OCI-LY7 (cell line): ENCODE results near the gene NFKB2. TPM values are rescaled to one million over a fixed set of nuclear protein-coding genes. Genes with fewer than 3 reads are reported as not detected.
A peak's percentile ranks its signal among the peaks of the same experiment; 100 is the strongest.

ENCODE experiments used
- BruUV-seq: library from RNA; stranded (reverse); fragments of 400-500 nt; replicated peaks from 2 replicates; lab custom pipeline; 2021; lab: Mats Ljungman, UMichigan
- CTCF ChIA-PET: fragments of 300-600 bp; sonication (Branson Sonifier 250); formaldehyde crosslinking; loops from one replicate; lab custom pipeline; 2022; ENCODE audit warnings: antibody characterized with exemption; ENCODE audit not compliant: unreplicated experiment; lab: Charles Lee
- POLR2A ChIA-PET: fragments of 300-600 bp; sonication (Branson Sonifier 250); formaldehyde crosslinking; loops from one replicate; lab custom pipeline; 2022; ENCODE audit warnings: antibody characterized with exemption; lab: Charles Lee
- DNase-seq: peaks from one replicate; pipeline ENCODE4 v3.0.0-alpha.2; 2015; ENCODE audit warnings: low spot score
- H2AFZ ChIP-seq: fragments of 200-600 bp; sonication (generic), shearing (Covaris generic); 2 replicates; pipeline ENCODE4 v1.6.1; 2014; ENCODE audit warnings: mild to moderate bottlenecking, antibody characterized with exemption, low read length, moderate library complexity
- H3K27ac ChIP-seq: fragments of 200-600 bp; sonication (generic); 2 replicates; pipeline ENCODE4 v1.5.1; 2014; ENCODE audit warnings: mixed run types, low read depth, mild to moderate bottlenecking, moderate library complexity, low read length, inconsistent platforms; ENCODE audit not compliant: poor library complexity, severe bottlenecking
- H3K36me3 ChIP-seq: fragments of 200-600 bp; sonication (generic); 2 replicates; pipeline ENCODE4 v1.6.1; 2014; ENCODE audit warnings: mild to moderate bottlenecking, antibody characterized with exemption, low read length, moderate library complexity, mixed read lengths; ENCODE audit not compliant: insufficient read depth
- H3K4me1 ChIP-seq: fragments of 200-600 bp; sonication (generic); 2 replicates; pipeline ENCODE4 v1.5.1; 2014; ENCODE audit warnings: mild to moderate bottlenecking, low read length; ENCODE audit not compliant: insufficient read depth, poor library complexity, severe bottlenecking
- H3K4me2 ChIP-seq: fragments of 200-600 bp; sonication (generic); 2 replicates; pipeline ENCODE4 v1.6.1; 2014; ENCODE audit warnings: mild to moderate bottlenecking, low read length
- H3K4me3 ChIP-seq: fragments of 200-600 bp; sonication (generic); 2 replicates; pipeline ENCODE4 v1.5.1; 2014; ENCODE audit warnings: mild to moderate bottlenecking, low read depth, low read length; ENCODE audit not compliant: poor library complexity, severe bottlenecking
- H3K79me2 ChIP-seq: fragments of 200-600 bp; sonication (generic); 2 replicates; pipeline ENCODE4 v1.6.1; 2016; ENCODE audit warnings: low read depth, mild to moderate bottlenecking, low read length, moderate library complexity, mixed read lengths; ENCODE audit not compliant: insufficient read depth
- H3K9me2 ChIP-seq: fragments of 200-600 bp; sonication (generic); 2 replicates; pipeline ENCODE4 v1.6.1; 2016; ENCODE audit warnings: mild to moderate bottlenecking, low read length, mixed read lengths; ENCODE audit not compliant: insufficient read depth
- H3K9me3 ChIP-seq: fragments of 200-600 bp; sonication (generic); 2 replicates; pipeline ENCODE4 v1.6.1; 2014; ENCODE audit warnings: mild to moderate bottlenecking, mixed run types, low read length, mixed read lengths
- H4K20me1 ChIP-seq: fragments of 200-600 bp; sonication (generic); 2 replicates; pipeline ENCODE4 v1.6.1; 2014; ENCODE audit warnings: mild to moderate bottlenecking, antibody characterized with exemption, low read length, moderate library complexity, mixed read lengths; ENCODE audit not compliant: insufficient read depth
- EZH2phosphoT487 ChIP-seq: fragments of 200-600 bp; sonication (generic); IDR thresholded peaks from 2 replicates; pipeline ENCODE4 v1.6.1; 2018; ENCODE audit warnings: low read depth, borderline replicate concordance, mild to moderate bottlenecking, mixed run types, antibody characterized with exemption, low read length, moderate library complexity, mixed read lengths
- intact Hi-C: fragments of 100-400 bp; cut with micrococcal nuclease; formaldehyde crosslinking; loops from one replicate; pipeline ENCODE4 v1.10.0; 2022; ENCODE audit not compliant: unreplicated experiment
- total RNA-seq, 2 experiments: library from RNA; depleted of rRNA in 1 of 2; stranded (reverse); fragments of >200 nt in 1 of 2; shearing (Covaris generic) in 1 of 2; gene quantifications; 2 replicates each; pipeline ENCODE4 v1.2.3, GENCODE V29; 2014 to 2022
- TF ChIP-seq, protein P1 (sequence below): fragments of 200-600 bp; sonication (generic); conservative IDR thresholded peaks from 2 replicates; pipeline ENCODE4 v1.5.1; 2014; ENCODE audit warnings: mild to moderate bottlenecking, antibody characterized with exemption, low read length, moderate library complexity, mixed read lengths

Gene NFKB2
- total RNA-seq, 2 experiments from 2014 or later, result 47.1 to 67.3 TPM

DNA sequence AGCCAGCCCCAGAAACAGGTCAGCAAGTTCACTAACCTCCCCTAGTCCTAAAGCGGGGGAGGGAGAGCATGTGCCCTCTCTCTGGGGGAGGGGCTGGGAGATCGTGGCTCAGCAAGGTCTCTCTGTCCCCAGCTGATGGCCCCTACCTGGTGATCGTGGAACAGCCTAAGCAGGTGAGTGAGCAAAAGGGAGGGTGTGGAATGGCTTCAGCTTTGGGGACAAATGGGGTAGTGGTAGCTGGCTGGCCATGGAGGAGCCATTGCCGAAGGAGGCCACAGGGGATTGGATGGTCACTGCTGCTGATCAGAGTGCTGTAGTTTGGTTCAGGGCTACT lies 779 bp downstream of the NFKB2 start:
- Histone ChIP-seq H3K36me3 (peaks cover 35% of the 10 kb centered on the region), H3K9me2 (no peaks in the 10 kb centered on the region), H3K4me2 (peak overlapping the region; percentile 84), H3K9me3 (no peaks in the 10 kb centered on the region), H2AFZ (no peak overlapping the region), H3K27ac (peak overlapping the region; percentile 47), H3K4me1 (peaks cover 29% of the 10 kb centered on the region), H4K20me1 (no peaks in the 10 kb centered on the region), H3K4me3 (peak overlapping the region; percentile 78), H3K79me2 (peaks cover 9% of the 10 kb centered on the region; the same call in 1 of the 2 replicates)
- intact Hi-C loops, result loop anchor here (5.0 kb wide), 2 partner anchors 66 to 229 kb away; no protein-coding TSS in a partner anchor
- ChIA-PET CTCF (interaction anchor here (0.8 kb wide), 1 partner anchor 691 kb away, joined by 4 read pairs; no protein-coding TSS in a partner anchor), POLR2A (interaction anchor here (1.0 kb wide), 1 partner anchor 43 kb away, joined by 3 read pairs; no protein-coding TSS in a partner anchor)
- no peak for TF ChIP-seq EZH2phosphoT487
- TF ChIP-seq, protein P1, sequence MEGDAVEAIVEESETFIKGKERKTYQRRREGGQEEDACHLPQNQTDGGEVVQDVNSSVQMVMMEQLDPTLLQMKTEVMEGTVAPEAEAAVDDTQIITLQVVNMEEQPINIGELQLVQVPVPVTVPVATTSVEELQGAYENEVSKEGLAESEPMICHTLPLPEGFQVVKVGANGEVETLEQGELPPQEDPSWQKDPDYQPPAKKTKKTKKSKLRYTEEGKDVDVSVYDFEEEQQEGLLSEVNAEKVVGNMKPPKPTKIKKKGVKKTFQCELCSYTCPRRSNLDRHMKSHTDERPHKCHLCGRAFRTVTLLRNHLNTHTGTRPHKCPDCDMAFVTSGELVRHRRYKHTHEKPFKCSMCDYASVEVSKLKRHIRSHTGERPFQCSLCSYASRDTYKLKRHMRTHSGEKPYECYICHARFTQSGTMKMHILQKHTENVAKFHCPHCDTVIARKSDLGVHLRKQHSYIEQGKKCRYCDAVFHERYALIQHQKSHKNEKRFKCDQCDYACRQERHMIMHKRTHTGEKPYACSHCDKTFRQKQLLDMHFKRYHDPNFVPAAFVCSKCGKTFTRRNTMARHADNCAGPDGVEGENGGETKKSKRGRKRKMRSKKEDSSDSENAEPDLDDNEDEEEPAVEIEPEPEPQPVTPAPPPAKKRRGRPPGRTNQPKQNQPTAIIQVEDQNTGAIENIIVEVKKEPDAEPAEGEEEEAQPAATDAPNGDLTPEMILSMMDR, result no peak
- no TSS peak for BruUV-seq
- DNase-seq, result no peak

DNA sequence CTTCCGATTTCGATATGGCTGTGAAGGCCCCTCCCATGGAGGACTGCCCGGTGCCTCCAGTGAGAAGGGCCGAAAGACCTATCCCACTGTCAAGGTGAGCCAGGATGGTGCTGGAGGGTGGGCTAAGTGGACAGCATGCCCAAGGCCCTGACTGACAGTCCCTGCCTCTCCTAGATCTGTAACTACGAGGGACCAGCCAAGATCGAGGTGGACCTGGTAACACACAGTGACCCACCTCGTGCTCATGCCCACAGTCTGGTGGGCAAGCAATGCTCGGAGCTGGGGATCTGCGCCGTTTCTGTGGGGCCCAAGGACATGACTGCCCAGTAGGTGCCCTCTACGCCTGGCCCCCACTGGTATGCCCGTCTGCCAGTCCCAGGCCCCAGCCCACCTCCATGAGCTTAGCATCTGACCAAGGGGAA lies 1.2 kb downstream of the NFKB2 start:
- Histone ChIP-seq H3K79me2 (peaks cover 9% of the 10 kb centered on the region; the same call in 1 of the 2 replicates), H3K4me3 (peak overlapping the region; percentile 78), H3K27ac (no peak overlapping the region), H3K4me1 (peaks cover 29% of the 10 kb centered on the region), H2AFZ (no peak overlapping the region), H3K4me2 (peak overlapping the region; percentile 84), H3K36me3 (peaks cover 39% of the 10 kb centered on the region), H3K9me3 (no peaks in the 10 kb centered on the region), H4K20me1 (no peaks in the 10 kb centered on the region), H3K9me2 (no peaks in the 10 kb centered on the region)
- ChIA-PET CTCF (interaction anchor here (0.8 kb wide), 1 partner anchor 691 kb away, joined by 4 read pairs; no protein-coding TSS in a partner anchor), POLR2A (no interaction called here)
- intact Hi-C loops, result loop anchor here (5.0 kb wide), 2 partner anchors 66 to 229 kb away; no protein-coding TSS in a partner anchor
- DNase-seq, result no peak
- BruUV-seq, result no TSS peak
- TF ChIP-seq, protein P1, result no peak
- TF ChIP-seq EZH2phosphoT487, result no peak
